ENCODE results near the gene TSSK3. TPM values are rescaled to one million over a fixed set of nuclear protein-coding genes. Genes with fewer than 3 reads are reported as not detected.
"Not testable (repeated sequence)": the region's sequence is repeated elsewhere in the genome, so short reads cannot be mapped to it uniquely, and the experiment has no call there.

The TSSK3 gene
- total and polyA plus RNA-seq, 4 donors, result 0.37 to 1.4 (median 0.74) TPM

DNA sequence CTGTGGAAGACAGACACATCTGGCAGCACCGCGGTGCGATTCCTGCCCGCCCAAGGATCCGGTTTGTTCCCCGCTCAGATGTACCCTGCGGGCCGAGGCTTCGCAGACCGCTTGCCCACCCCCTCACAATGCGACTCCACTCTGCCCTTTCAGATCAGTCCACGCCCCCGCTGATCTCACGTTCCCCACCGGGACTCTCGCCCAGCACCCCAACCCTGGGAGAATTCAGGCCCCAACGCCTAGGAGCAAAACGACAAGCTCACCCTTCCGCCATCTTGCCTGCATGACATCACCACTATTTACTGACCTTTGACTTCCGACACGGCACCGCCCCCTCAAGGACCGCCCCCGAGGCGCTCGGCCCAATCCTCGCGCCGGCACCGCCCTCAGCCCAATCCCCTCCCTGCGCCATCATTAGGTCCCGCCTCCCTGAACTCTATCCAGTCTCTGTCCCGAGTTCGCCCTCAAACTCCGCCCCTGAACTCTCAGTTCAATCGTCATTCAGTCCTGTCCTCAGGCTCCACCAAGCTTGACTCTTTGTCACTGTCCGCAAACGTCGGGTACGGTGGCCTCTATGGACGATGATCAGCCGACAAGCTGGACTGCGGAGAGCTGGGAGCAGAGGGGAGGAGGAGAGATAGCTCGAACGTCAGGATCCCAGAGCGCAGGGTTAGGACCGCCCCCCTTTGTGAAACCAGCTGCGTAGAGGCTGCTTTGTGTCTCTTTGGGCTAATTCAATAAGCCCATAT lies 32.0 kb downstream of the TSSK3 start, which contains the start of gene BSDC1:
Gene BSDC1 (minus strand): TSS at position 301 of the 749 bp plus-strand sequence. CDS start 27 bp downstream, at position 274.
- TF ChIP-seq, protein P1, sequence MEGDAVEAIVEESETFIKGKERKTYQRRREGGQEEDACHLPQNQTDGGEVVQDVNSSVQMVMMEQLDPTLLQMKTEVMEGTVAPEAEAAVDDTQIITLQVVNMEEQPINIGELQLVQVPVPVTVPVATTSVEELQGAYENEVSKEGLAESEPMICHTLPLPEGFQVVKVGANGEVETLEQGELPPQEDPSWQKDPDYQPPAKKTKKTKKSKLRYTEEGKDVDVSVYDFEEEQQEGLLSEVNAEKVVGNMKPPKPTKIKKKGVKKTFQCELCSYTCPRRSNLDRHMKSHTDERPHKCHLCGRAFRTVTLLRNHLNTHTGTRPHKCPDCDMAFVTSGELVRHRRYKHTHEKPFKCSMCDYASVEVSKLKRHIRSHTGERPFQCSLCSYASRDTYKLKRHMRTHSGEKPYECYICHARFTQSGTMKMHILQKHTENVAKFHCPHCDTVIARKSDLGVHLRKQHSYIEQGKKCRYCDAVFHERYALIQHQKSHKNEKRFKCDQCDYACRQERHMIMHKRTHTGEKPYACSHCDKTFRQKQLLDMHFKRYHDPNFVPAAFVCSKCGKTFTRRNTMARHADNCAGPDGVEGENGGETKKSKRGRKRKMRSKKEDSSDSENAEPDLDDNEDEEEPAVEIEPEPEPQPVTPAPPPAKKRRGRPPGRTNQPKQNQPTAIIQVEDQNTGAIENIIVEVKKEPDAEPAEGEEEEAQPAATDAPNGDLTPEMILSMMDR (IDR thresholded peaks at IDR 0.05; ENCODE audit: control extremely low read depth, extremely low read depth), result no peak
- Histone ChIP-seq H3K27me3 (ENCODE audit: control insufficient read depth in 3 of 3, insufficient read depth in 3 of 3, low read length in 2 of 3) (no peaks in the 10 kb centered on the region), H3K36me3 (ENCODE audit: control insufficient read depth in 4 of 4, insufficient read depth in 4 of 4, low read length in 4 of 4) (peaks cover 11 to 16% (median 14%) of the 10 kb centered on the region in 4 donors), H3K4me3 (peak within 1 kb of the TSS; percentile 78), H3K9ac (ENCODE audit: insufficient read depth in 1 of 2, low read length in 2 of 2) (peak within 1 kb of the TSS; percentile 98 to 100), H3K9me3 (ENCODE audit: control insufficient read depth in 4 of 4, insufficient read depth in 3 of 4, low read length in 3 of 4) (no peaks in the 10 kb centered on the region), H3K27ac (ENCODE audit: low read depth in 1 of 2, low read length in 1 of 2) (peak within 1 kb of the TSS; percentile 82 to 89), H3K4me1 (ENCODE audit: control insufficient read depth in 5 of 5, insufficient read depth in 5 of 5, low read length in 5 of 5) (peaks cover 6 to 17% (median 10%) of the 10 kb centered on the region in 5 donors)
- ATAC-seq (ENCODE audit: insufficient read depth, low FRiP score) (peak; percentile 100), DNase-seq (peak; percentile 100)
- WGBS, 2 donors, result 0 to 1% methylated on average over 47 to 48 of the region's 48 CpGs

DNA sequence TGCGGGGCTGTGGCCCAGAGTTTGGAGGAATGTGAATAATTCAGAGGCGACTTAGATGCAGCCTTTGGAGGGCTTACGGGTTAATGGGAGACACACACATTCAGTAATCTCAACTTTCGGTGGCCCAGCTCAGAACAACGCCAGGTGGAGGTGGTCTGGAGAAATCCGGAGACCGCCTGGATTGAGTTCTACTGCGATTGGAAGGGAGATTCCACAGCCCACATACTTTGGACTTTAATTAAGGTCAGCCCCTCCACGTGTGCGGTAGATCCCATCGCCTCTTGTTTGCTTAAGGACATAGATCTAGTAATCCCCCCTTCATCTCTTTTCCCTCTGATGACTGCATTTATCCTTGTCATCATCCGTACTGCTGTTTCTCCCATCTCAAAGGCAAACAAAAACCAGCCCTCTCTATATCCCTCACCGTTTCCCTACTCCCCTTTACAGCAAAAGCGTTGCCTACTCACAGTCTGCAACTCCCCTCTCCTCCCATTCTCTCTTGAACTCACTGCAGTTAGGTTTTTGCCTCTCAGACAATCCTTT lies 32.6 kb downstream of the TSSK3 start:
- H3K4me1 ChIP-seq (ENCODE audit: control insufficient read depth in 5 of 5, insufficient read depth in 5 of 5, low read length in 5 of 5), result peaks cover 6 to 17% (median 10%) of the 10 kb centered on the region in 5 donors
- H3K4me3 ChIP-seq, result peak overlapping the region; percentile 34

DNA sequence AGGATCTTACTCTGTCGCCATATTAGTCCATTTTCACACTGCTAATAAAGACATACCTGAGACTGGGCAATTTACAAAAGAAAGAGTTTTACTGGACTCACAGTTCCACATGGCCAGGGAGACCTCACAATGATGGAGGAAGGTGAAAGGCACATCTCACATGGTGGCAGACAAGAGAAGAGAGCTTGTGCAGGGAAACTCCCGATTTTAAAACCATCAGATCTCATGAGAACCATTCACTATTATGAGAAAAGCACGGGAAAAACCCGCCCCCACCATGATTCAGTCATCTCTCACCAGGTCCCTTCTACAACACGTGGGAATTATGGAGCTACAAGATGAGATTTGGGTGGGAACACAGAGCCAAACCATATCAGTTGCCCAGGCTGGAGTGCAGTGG lies 34.2 kb downstream of the TSSK3 start:
- H3K4me1 ChIP-seq (ENCODE audit: control insufficient read depth in 5 of 5, insufficient read depth in 5 of 5, low read length in 5 of 5), result peaks cover 6 to 17% (median 10%) of the 10 kb centered on the region in 5 donors
- H3K36me3 ChIP-seq (ENCODE audit: control insufficient read depth in 4 of 4, insufficient read depth in 4 of 4, low read length in 4 of 4); DNase-seq; ATAC-seq (ENCODE audit: insufficient read depth, low FRiP score); H3K4me3 ChIP-seq; H3K9me3 ChIP-seq (ENCODE audit: control insufficient read depth in 4 of 4, insufficient read depth in 3 of 4, low read length in 3 of 4); H3K27me3 ChIP-seq (ENCODE audit: control insufficient read depth in 3 of 3, insufficient read depth in 3 of 3, low read length in 2 of 3); H3K9ac ChIP-seq (ENCODE audit: insufficient read depth in 1 of 2, low read length in 2 of 2); H3K27ac ChIP-seq (ENCODE audit: low read depth in 1 of 2, low read length in 1 of 2): not testable (repeated sequence)
- WGBS, 2 donors, result 93 to 96% methylated on average over 5 of the region's 5 CpGs

More for the DNA sequence above, 32.6 kb downstream of the TSSK3 start:
- peak overlapping the region; percentile 82 to 89 for H3K27ac ChIP-seq (ENCODE audit: low read depth in 1 of 2, low read length in 1 of 2)
- peak overlapping the region; percentile 97 to 100 for H3K9ac ChIP-seq (ENCODE audit: insufficient read depth in 1 of 2, low read length in 2 of 2)
- DNase-seq, result no peak
- TF ChIP-seq, protein P1 (IDR thresholded peaks at IDR 0.05; ENCODE audit: control extremely low read depth, extremely low read depth), result no peak
- WGBS, 2 donors, result 1 to 2% methylated on average over 14 of the region's 14 CpGs
- H3K27me3 ChIP-seq (ENCODE audit: control insufficient read depth in 3 of 3, insufficient read depth in 3 of 3, low read length in 2 of 3), result no peaks in the 10 kb centered on the region
- no peaks in the 10 kb centered on the region for H3K9me3 ChIP-seq (ENCODE audit: control insufficient read depth in 4 of 4, insufficient read depth in 3 of 4, low read length in 3 of 4)
- ATAC-seq (ENCODE audit: insufficient read depth, low FRiP score), result no peak
- peaks cover 7 to 12% (median 11%) of the 10 kb centered on the region in 4 donors for H3K36me3 ChIP-seq (ENCODE audit: control insufficient read depth in 4 of 4, insufficient read depth in 4 of 4, low read length in 4 of 4)

DNA sequence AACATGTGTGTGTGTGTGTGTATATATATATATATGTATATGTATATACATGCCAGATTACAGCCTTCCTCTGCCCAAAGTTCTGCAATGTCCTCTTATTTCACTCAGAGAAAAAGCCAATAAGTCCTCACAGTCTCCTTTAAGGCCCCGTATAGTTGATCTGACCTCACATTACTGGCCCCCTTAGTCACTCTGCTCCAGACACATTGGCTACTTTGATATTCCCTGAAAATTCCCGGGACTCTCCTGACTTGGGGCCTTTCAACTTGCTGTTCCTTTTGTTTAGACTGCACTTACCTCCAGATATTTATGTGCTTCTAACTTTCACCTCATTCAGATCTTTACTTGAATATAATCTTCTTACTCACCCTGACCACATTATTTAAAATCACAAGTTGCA lies 36.1 kb downstream of the TSSK3 start:
- Histone ChIP-seq H3K27ac (ENCODE audit: low read depth in 1 of 2, low read length in 1 of 2) (no peak overlapping the region), H3K4me3 (no peak overlapping the region), H3K27me3 (ENCODE audit: control insufficient read depth in 3 of 3, insufficient read depth in 3 of 3, low read length in 2 of 3) (no peaks in the 10 kb centered on the region), H3K4me1 (ENCODE audit: control insufficient read depth in 5 of 5, insufficient read depth in 5 of 5, low read length in 5 of 5) (peaks cover 0 to 5% (median 3%) of the 10 kb centered on the region in 5 donors), H3K9me3 (ENCODE audit: control insufficient read depth in 4 of 4, insufficient read depth in 3 of 4, low read length in 3 of 4) (no peaks in the 10 kb centered on the region), H3K36me3 (ENCODE audit: control insufficient read depth in 4 of 4, insufficient read depth in 4 of 4, low read length in 4 of 4) (peaks cover 0 to 2% (median 0%) of the 10 kb centered on the region in 4 donors), H3K9ac (ENCODE audit: insufficient read depth in 1 of 2, low read length in 2 of 2) (no peak overlapping the region)
- DNase-seq (no peak), ATAC-seq (ENCODE audit: insufficient read depth, low FRiP score) (no peak)
- WGBS, 2 donors, result 65 to 83% methylated on average over 2 of the region's 2 CpGs
- TF ChIP-seq, protein P1 (IDR thresholded peaks at IDR 0.05; ENCODE audit: control extremely low read depth, extremely low read depth), result no peak
